Liver (tissue), 9 donors: ENCODE results near the gene INPP5A. TPM values are rescaled to one million over a fixed set of nuclear protein-coding genes. Genes with fewer than 3 reads are reported as not detected.

Experiments used
- DNase-seq: peaks from one replicate; pipeline ENCODE4 v3.0.0-alpha.2; 2017; ENCODE audit warnings: low spot score
- H3K27ac ChIP-seq, 2 donors: one replicate each; pipeline ENCODE4 v1.7.0; 2013; ENCODE audit warnings: inconsistent platforms in 2 of 2, low read length in 2 of 2, control low read depth in 1 of 2, low read depth in 1 of 2, mild to moderate bottlenecking in 1 of 2
- H3K27me3 ChIP-seq, 4 donors: one replicate each; pipeline versions ENCODE4 v1.6.1 to v1.7.0; 2013; ENCODE audit warnings: low read length in 3 of 4, inconsistent platforms in 1 of 4, mild to moderate bottlenecking in 1 of 4, moderate library complexity in 1 of 4; ENCODE audit not compliant: control insufficient read depth in 4 of 4, insufficient read depth in 4 of 4
- H3K36me3 ChIP-seq, 4 donors: one replicate each; pipeline versions ENCODE4 v1.6.1 to v1.7.0; 2013; ENCODE audit warnings: low read length in 3 of 4, mild to moderate bottlenecking in 3 of 4, low read depth in 1 of 4, moderate library complexity in 1 of 4; ENCODE audit not compliant: control insufficient read depth in 4 of 4, insufficient read depth in 3 of 4
- H3K4me1 ChIP-seq, 4 donors: one replicate each; pipeline versions ENCODE4 v1.6.1 to v1.7.0; 2013; ENCODE audit warnings: low read length in 3 of 4, mild to moderate bottlenecking in 3 of 4, moderate library complexity in 1 of 4; ENCODE audit not compliant: control insufficient read depth in 4 of 4, insufficient read depth in 4 of 4
- H3K4me3 ChIP-seq, 3 donors: one replicate each; pipeline versions ENCODE4 v1.6.1 to v1.7.0; 2013; ENCODE audit warnings: low read length in 3 of 3, control low read depth in 1 of 3, low read depth in 1 of 3, mild to moderate bottlenecking in 1 of 3
- H3K9ac ChIP-seq, 2 donors: one replicate each; pipeline ENCODE4 v1.7.0; 2013; ENCODE audit warnings: low read length in 2 of 2, mild to moderate bottlenecking in 2 of 2, moderate library complexity in 2 of 2, control low read depth in 1 of 2, low read depth in 1 of 2
- H3K9me3 ChIP-seq, 4 donors: one replicate each; pipeline versions ENCODE4 v1.6.1 to v1.7.0; 2013; ENCODE audit warnings: low read length in 3 of 4; ENCODE audit not compliant: control insufficient read depth in 4 of 4
- ATF3 ChIP-seq: IDR thresholded peaks from 2 replicates; pipeline ENCODE4 v1.6.1; 2016; ENCODE audit warnings: antibody characterized with exemption
- EGR1 ChIP-seq, 2 donors: IDR thresholded peaks; 2 replicates each; pipeline ENCODE4 v1.6.1; 2016 to 2018; ENCODE audit warnings: antibody characterized with exemption in 2 of 2, low read depth in 2 of 2
- FOXA1 ChIP-seq: IDR thresholded peaks from 2 replicates; pipeline ENCODE4 v1.6.1; 2016; ENCODE audit warnings: antibody characterized with exemption
- FOXA2 ChIP-seq: IDR thresholded peaks from 2 replicates; pipeline ENCODE4 v1.6.1; 2016; ENCODE audit warnings: antibody characterized with exemption
- GABPA ChIP-seq, 2 donors: IDR thresholded peaks in 1 of 2; conservative IDR thresholded peaks in 1 of 2; 2 replicates each; pipeline ENCODE4 v1.6.1; 2016; ENCODE audit warnings: antibody characterized with exemption in 2 of 2, mild to moderate bottlenecking in 1 of 2, moderate library complexity in 1 of 2
- HNF4A ChIP-seq, 2 donors: conservative IDR thresholded peaks; 2 replicates each; pipeline ENCODE4 v1.6.1; 2016; ENCODE audit warnings: antibody characterized with exemption in 2 of 2, mild to moderate bottlenecking in 2 of 2
- HNF4G ChIP-seq: IDR thresholded peaks from 2 replicates; pipeline ENCODE4 v1.6.1; 2016; ENCODE audit warnings: antibody characterized with exemption
- JUND ChIP-seq, 2 donors: IDR thresholded peaks; 2 replicates each; pipeline ENCODE4 v1.6.1; 2016; ENCODE audit warnings: antibody characterized with exemption in 2 of 2
- MAX ChIP-seq: IDR thresholded peaks from 2 replicates; pipeline ENCODE4 v1.6.1; 2016; ENCODE audit warnings: antibody characterized with exemption
- NR2F2 ChIP-seq: IDR thresholded peaks from 2 replicates; pipeline ENCODE4 v1.6.1; 2016; ENCODE audit warnings: antibody characterized with exemption
- RAD21 ChIP-seq, 2 donors: IDR thresholded peaks; 2 replicates each; pipeline ENCODE4 v1.6.1; 2016; ENCODE audit warnings: antibody characterized with exemption in 2 of 2, mild to moderate bottlenecking in 2 of 2
- RXRA ChIP-seq, 2 donors: IDR thresholded peaks; 2 replicates each; pipeline ENCODE4 v1.6.1; 2017 to 2018; ENCODE audit warnings: antibody characterized with exemption in 2 of 2, mild to moderate bottlenecking in 1 of 2
- SP1 ChIP-seq: IDR thresholded peaks from 2 replicates; pipeline ENCODE4 v1.6.1; 2018; ENCODE audit warnings: antibody characterized with exemption, mild to moderate bottlenecking
- TAF1 ChIP-seq: conservative IDR thresholded peaks from 2 replicates; pipeline ENCODE4 v1.6.1; 2016; ENCODE audit warnings: antibody characterized with exemption, mild to moderate bottlenecking
- YY1 ChIP-seq: IDR thresholded peaks from 2 replicates; pipeline ENCODE4 v1.6.1; 2016; ENCODE audit warnings: antibody characterized with exemption, mild to moderate bottlenecking
- ZBTB33 ChIP-seq: IDR thresholded peaks from 2 replicates; pipeline ENCODE4 v1.6.1; 2016; ENCODE audit warnings: antibody characterized with exemption
- WGBS: extraction: QIAGEN DNeasy Blood & Tissue Kit; methylation state at CpG from one replicate; pipeline ENCODE4 v1.1.7; 2013; 5-methylcytosine and 5-hydroxymethylcytosine counted together
- polyA plus RNA-seq, 2 donors: library from polyadenylated mRNA; stranded (reverse) in 1 of 2; unstranded in 1 of 2; fragments of 200-250 nt in 1 of 2; fragments of >200 nt in 1 of 2; fragmentation: Nextera tagmentation in 1 of 2; extraction: Ambion mirVana in 1 of 2; gene quantifications; one replicate each; pipeline versions ENCODE4 v1.2.1 to v1.2.3, GENCODE V29; 2013 to 2015
- total RNA-seq, 2 donors: library from RNA; depleted of rRNA; stranded (reverse); fragments of >200 nt; gene quantifications; one replicate each; pipeline ENCODE4 v1.2.3, GENCODE V29; 2014
- TF ChIP-seq, protein P1 (sequence below): IDR thresholded peaks from 2 replicates; pipeline ENCODE4 v1.6.1; 2016; ENCODE audit warnings: antibody characterized with exemption, mild to moderate bottlenecking
- TF ChIP-seq, protein P2 (sequence below): fragments of 150-350 bp; IDR thresholded peaks from 2 replicates; pipeline ENCODE4 v1.5.1; 2017; ENCODE audit warnings: improper control_type of control experiment, low read depth, low read length; ENCODE audit not compliant: missing input control
- donor health status: healthy.
- donor health status: healthy.
- donor health status: healthy.
- donor health status: healthy.
- donor health status: healthy.

The INPP5A gene
- total and polyA plus RNA-seq, 4 donors, result 4.3 to 26.5 (median 10.9) TPM

GRCh38 chr10:132656283-132657126, 118.9 kb downstream of the INPP5A start:
- H3K4me1 ChIP-seq, result peaks cover 0 to 24% (median 12%) of the 10 kb centered on the region in 4 donors
- peaks cover 3 to 13% (median 6%) of the 10 kb centered on the region in 4 donors for H3K36me3 ChIP-seq
- TF ChIP-seq, protein P1, sequence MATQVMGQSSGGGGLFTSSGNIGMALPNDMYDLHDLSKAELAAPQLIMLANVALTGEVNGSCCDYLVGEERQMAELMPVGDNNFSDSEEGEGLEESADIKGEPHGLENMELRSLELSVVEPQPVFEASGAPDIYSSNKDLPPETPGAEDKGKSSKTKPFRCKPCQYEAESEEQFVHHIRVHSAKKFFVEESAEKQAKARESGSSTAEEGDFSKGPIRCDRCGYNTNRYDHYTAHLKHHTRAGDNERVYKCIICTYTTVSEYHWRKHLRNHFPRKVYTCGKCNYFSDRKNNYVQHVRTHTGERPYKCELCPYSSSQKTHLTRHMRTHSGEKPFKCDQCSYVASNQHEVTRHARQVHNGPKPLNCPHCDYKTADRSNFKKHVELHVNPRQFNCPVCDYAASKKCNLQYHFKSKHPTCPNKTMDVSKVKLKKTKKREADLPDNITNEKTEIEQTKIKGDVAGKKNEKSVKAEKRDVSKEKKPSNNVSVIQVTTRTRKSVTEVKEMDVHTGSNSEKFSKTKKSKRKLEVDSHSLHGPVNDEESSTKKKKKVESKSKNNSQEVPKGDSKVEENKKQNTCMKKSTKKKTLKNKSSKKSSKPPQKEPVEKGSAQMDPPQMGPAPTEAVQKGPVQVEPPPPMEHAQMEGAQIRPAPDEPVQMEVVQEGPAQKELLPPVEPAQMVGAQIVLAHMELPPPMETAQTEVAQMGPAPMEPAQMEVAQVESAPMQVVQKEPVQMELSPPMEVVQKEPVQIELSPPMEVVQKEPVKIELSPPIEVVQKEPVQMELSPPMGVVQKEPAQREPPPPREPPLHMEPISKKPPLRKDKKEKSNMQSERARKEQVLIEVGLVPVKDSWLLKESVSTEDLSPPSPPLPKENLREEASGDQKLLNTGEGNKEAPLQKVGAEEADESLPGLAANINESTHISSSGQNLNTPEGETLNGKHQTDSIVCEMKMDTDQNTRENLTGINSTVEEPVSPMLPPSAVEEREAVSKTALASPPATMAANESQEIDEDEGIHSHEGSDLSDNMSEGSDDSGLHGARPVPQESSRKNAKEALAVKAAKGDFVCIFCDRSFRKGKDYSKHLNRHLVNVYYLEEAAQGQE, result no peak
- TF ChIP-seq RXRA (IDR thresholded peaks at IDR 0.05), result no peak
- TF ChIP-seq HNF4A (conservative IDR thresholded peaks at IDR 0.05), result no peak
- no peak for TF ChIP-seq FOXA1
- no peak for TF ChIP-seq MAX
- no peak for TF ChIP-seq TAF1
- no peak overlapping the region for H3K9ac ChIP-seq
- no peak overlapping the region for H3K27ac ChIP-seq
- 87% methylated on average over 18 of the region's 18 CpGs for WGBS
- H3K27me3 ChIP-seq, result no peaks in the 10 kb centered on the region
- no peaks in the 10 kb centered on the region for H3K9me3 ChIP-seq
- no peak for DNase-seq
- H3K4me3 ChIP-seq, result no peak overlapping the region

- Histone ChIP-seq H3K36me3 (peaks cover 3 to 14% (median 6%) of the 10 kb centered on the region in 4 donors), H3K4me1 (peaks cover 0 to 24% (median 12%) of the 10 kb centered on the region in 4 donors), H3K4me3 (no peak overlapping the region), H3K27ac (no peak overlapping the region), H3K9me3 (no peaks in the 10 kb centered on the region), H3K9ac (no peak overlapping the region), H3K27me3 (no peaks in the 10 kb centered on the region)
- TF ChIP-seq ATF3, result no peak
- TF ChIP-seq YY1, result no peak
- no peak for TF ChIP-seq FOXA2
- TF ChIP-seq SP1, result no peak
- no peak for TF ChIP-seq MAX
- no peak for TF ChIP-seq RXRA (IDR thresholded peaks at IDR 0.05)
- TF ChIP-seq RAD21 (IDR thresholded peaks at IDR 0.05), result no peak
- TF ChIP-seq, protein P1, result no peak
- no peak for TF ChIP-seq GABPA (IDR thresholded peaks at IDR 0.05 in 1 of 2, conservative IDR thresholded peaks at IDR 0.05 in 1 of 2)
- no peak for TF ChIP-seq EGR1 (IDR thresholded peaks at IDR 0.05; ENCODE audit: low read depth in 2 of 2)
- no peak for TF ChIP-seq HNF4G
- TF ChIP-seq TAF1, result no peak
- no peak for TF ChIP-seq FOXA1
- TF ChIP-seq NR2F2, result no peak
- TF ChIP-seq JUND (IDR thresholded peaks at IDR 0.05), result no peak
- no peak for TF ChIP-seq HNF4A (conservative IDR thresholded peaks at IDR 0.05)
- TF ChIP-seq ZBTB33, result no peak
- TF ChIP-seq, protein P2, sequence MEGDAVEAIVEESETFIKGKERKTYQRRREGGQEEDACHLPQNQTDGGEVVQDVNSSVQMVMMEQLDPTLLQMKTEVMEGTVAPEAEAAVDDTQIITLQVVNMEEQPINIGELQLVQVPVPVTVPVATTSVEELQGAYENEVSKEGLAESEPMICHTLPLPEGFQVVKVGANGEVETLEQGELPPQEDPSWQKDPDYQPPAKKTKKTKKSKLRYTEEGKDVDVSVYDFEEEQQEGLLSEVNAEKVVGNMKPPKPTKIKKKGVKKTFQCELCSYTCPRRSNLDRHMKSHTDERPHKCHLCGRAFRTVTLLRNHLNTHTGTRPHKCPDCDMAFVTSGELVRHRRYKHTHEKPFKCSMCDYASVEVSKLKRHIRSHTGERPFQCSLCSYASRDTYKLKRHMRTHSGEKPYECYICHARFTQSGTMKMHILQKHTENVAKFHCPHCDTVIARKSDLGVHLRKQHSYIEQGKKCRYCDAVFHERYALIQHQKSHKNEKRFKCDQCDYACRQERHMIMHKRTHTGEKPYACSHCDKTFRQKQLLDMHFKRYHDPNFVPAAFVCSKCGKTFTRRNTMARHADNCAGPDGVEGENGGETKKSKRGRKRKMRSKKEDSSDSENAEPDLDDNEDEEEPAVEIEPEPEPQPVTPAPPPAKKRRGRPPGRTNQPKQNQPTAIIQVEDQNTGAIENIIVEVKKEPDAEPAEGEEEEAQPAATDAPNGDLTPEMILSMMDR, result no peak
- DNase-seq, result no peak
- 96% methylated on average over 18 of the region's 18 CpGs for WGBS
Observed at GRCh38 chr10:132657127-132657706, 119.6 kb downstream of the INPP5A start.
